Neural progenitor cell (in vitro differentiated cells): ENCODE results near the gene PAX7.

ENCODE experiments used
- EZH2 ChIP-seq: fragments of 200-600 bp; sonication (generic); IDR thresholded peaks from 2 replicates; pipeline ENCODE4 v1.6.1; 2017; ENCODE audit warnings: antibody characterized with exemption, mild to moderate bottlenecking, moderate library complexity
- EZH2phosphoT487 ChIP-seq: fragments of 200-600 bp; sonication (generic); IDR thresholded peaks from 2 replicates; pipeline ENCODE4 v1.6.1; 2017; ENCODE audit warnings: antibody characterized with exemption
- TF ChIP-seq, protein P1 (sequence below): fragments of 200-600 bp; sonication (generic); IDR thresholded peaks from 2 replicates; pipeline ENCODE4 v1.5.1; 2017; ENCODE audit warnings: antibody characterized with exemption, mild to moderate bottlenecking

DNA sequence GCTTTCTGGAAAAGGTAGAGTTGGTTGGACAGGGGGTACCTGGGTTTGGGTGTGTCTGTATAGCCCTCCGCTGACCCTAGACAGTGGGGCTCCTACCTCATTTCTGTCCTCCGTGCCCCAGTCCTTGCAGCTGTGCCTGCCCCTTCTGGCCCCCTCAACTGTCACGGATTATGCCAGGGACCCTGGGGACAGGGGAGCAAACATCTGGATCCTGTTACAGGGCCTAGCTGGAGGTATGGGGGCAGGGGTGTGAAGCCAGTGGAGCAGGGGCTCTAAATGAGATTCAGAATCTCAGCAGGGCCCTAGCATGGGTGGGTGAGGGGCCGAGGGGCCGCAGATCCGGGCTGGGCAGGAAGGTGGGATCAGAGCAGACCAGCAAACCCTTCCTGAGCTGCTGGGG is 147.8 kb downstream of the PAX7 start:
- TF ChIP-seq EZH2 (no peak), EZH2phosphoT487 (no peak)
- TF ChIP-seq, protein P1, sequence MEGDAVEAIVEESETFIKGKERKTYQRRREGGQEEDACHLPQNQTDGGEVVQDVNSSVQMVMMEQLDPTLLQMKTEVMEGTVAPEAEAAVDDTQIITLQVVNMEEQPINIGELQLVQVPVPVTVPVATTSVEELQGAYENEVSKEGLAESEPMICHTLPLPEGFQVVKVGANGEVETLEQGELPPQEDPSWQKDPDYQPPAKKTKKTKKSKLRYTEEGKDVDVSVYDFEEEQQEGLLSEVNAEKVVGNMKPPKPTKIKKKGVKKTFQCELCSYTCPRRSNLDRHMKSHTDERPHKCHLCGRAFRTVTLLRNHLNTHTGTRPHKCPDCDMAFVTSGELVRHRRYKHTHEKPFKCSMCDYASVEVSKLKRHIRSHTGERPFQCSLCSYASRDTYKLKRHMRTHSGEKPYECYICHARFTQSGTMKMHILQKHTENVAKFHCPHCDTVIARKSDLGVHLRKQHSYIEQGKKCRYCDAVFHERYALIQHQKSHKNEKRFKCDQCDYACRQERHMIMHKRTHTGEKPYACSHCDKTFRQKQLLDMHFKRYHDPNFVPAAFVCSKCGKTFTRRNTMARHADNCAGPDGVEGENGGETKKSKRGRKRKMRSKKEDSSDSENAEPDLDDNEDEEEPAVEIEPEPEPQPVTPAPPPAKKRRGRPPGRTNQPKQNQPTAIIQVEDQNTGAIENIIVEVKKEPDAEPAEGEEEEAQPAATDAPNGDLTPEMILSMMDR, result no peak
